HEK293 (cell line): ENCODE results near the gene TBC1D24.

ENCODE experiments used
- CTCF ChIA-PET: fragments of 350-600 bp; formaldehyde crosslinking; extraction: SDS; loops from one replicate; lab custom pipeline; 2021; ENCODE audit warnings: antibody characterized with exemption; lab: Yijun Ruan, JAX
- POLR2A ChIA-PET: fragments of 300-600 bp; formaldehyde crosslinking; extraction: SDS; loops from one replicate; lab custom pipeline; 2020; ENCODE audit warnings: antibody characterized with exemption, inconsistent platforms; lab: Yijun Ruan, JAX
- H3K27ac ChIP-seq: fragments of 200-500 bp; sonication (Bioruptor generic); 2 replicates; pipeline ENCODE4 v1.5.1; 2014; ENCODE audit warnings: low read depth, low read length, control low read depth, inconsistent platforms; ENCODE audit errors: extremely low read depth
- H3K36me3 ChIP-seq, 2 experiments: fragments of 200-500 bp in 1 of 2; sonication (Bioruptor generic) in 1 of 2; 1 replicate in 1 of 2; 2 replicates in 1 of 2; pipeline ENCODE4 v1.5.1; 2014 to 2017; ENCODE audit warnings: inconsistent platforms in 2 of 2, low read length in 2 of 2; ENCODE audit not compliant: control insufficient read depth in 2 of 2, insufficient read depth in 1 of 2
- H3K4me1 ChIP-seq: fragments of 200-500 bp; sonication (Bioruptor generic); 2 replicates; pipeline ENCODE4 v1.5.1; 2014; ENCODE audit warnings: mild to moderate bottlenecking, low read length, inconsistent platforms; ENCODE audit not compliant: control insufficient read depth, insufficient read depth
- H3K4me3 ChIP-seq: 2 replicates; pipeline ENCODE4 v1.5.1; 2011; ENCODE audit warnings: low read depth, mild to moderate bottlenecking, control low read depth, low read length, moderate library complexity
- H3K9me3 ChIP-seq: fragments of 200-500 bp; sonication (Bioruptor generic); 2 replicates; pipeline ENCODE4 v1.5.1; 2014; ENCODE audit warnings: low read depth, low read length, inconsistent platforms; ENCODE audit not compliant: control insufficient read depth, insufficient read depth
- EGR2 ChIP-seq: fragments of 450-650 bp; formaldehyde crosslinking; IDR thresholded peaks from 2 replicates; pipeline ENCODE4 v1.5.1; 2016; ENCODE audit warnings: low read depth, missing biosample characterization, missing genetic modification characterization
- GLI4 ChIP-seq: fragments of 450-650 bp; formaldehyde crosslinking; IDR thresholded peaks from 2 replicates; pipeline ENCODE4 v1.5.1; 2016; ENCODE audit warnings: missing biosample characterization, missing genetic modification characterization
- GLIS1 ChIP-seq: fragments of 450-650 bp; formaldehyde crosslinking; IDR thresholded peaks from 2 replicates; pipeline ENCODE4 v1.5.1; 2016; ENCODE audit warnings: missing biosample characterization, missing genetic modification characterization
- YY2 ChIP-seq: fragments of 450-650 bp; formaldehyde crosslinking; IDR thresholded peaks from 2 replicates; pipeline ENCODE4 v1.5.1; 2016; ENCODE audit warnings: missing biosample characterization, missing genetic modification characterization
- ZNF302 ChIP-seq: fragments of 450-650 bp; formaldehyde crosslinking; IDR thresholded peaks from 2 replicates; pipeline ENCODE4 v1.5.1; 2016; ENCODE audit warnings: missing biosample characterization, missing genetic modification characterization, low read depth
- ZNF350 ChIP-seq: fragments of 450-650 bp; formaldehyde crosslinking; IDR thresholded peaks from 2 replicates; pipeline ENCODE4 v1.5.0; 2017; ENCODE audit warnings: missing biosample characterization, mild to moderate bottlenecking, missing genetic modification characterization
- ZNF354C ChIP-seq: fragments of 450-650 bp; formaldehyde crosslinking; IDR thresholded peaks from 2 replicates; pipeline ENCODE4 v1.5.1; 2016; ENCODE audit warnings: missing biosample characterization, missing genetic modification characterization, low read depth, borderline replicate concordance
- ZNF423 ChIP-seq: fragments of 450-650 bp; formaldehyde crosslinking; IDR thresholded peaks from 2 replicates; pipeline ENCODE4 v1.5.1; 2016; ENCODE audit warnings: missing biosample characterization, missing genetic modification characterization
- ZNF48 ChIP-seq: fragments of 450-650 bp; formaldehyde crosslinking; IDR thresholded peaks from 2 replicates; pipeline ENCODE4 v1.5.1; 2016; ENCODE audit warnings: missing biosample characterization, missing genetic modification characterization
- ZNF521 ChIP-seq: fragments of 450-650 bp; formaldehyde crosslinking; IDR thresholded peaks from 2 replicates; pipeline ENCODE4 v1.5.1; 2017; ENCODE audit warnings: missing biosample characterization, mild to moderate bottlenecking, missing genetic modification characterization
- ZNF530 ChIP-seq: fragments of 450-650 bp; formaldehyde crosslinking; IDR thresholded peaks from 2 replicates; pipeline ENCODE4 v1.5.1; 2016; ENCODE audit warnings: low read depth, missing biosample characterization, missing genetic modification characterization
- ZNF624 ChIP-seq: fragments of 450-650 bp; formaldehyde crosslinking; IDR thresholded peaks from 2 replicates; pipeline ENCODE4 v1.5.1; 2017; ENCODE audit warnings: missing biosample characterization, missing genetic modification characterization
- ZNF837 ChIP-seq: fragments of 450-650 bp; formaldehyde crosslinking; IDR thresholded peaks from 2 replicates; pipeline ENCODE4 v1.5.1; 2016; ENCODE audit warnings: missing biosample characterization, missing genetic modification characterization
- TF ChIP-seq, protein P1 (sequence below): fragments of 450-650 bp; formaldehyde crosslinking; IDR thresholded peaks from 2 replicates; pipeline ENCODE4 v1.5.1; 2016; ENCODE audit warnings: missing biosample characterization, missing genetic modification characterization
- TF ChIP-seq, protein P2 (sequence below): fragments of 450-650 bp; formaldehyde crosslinking; IDR thresholded peaks from 2 replicates; pipeline ENCODE4 v1.5.1; 2017; ENCODE audit warnings: missing biosample characterization, missing genetic modification characterization
- TF ChIP-seq, protein P3 (sequence below): fragments of 450-650 bp; formaldehyde crosslinking; IDR thresholded peaks from 2 replicates; pipeline ENCODE4 v1.5.1; 2016; ENCODE audit warnings: missing biosample characterization, missing genetic modification characterization
- TF ChIP-seq, protein P4 (sequence below): fragments of 450-650 bp; formaldehyde crosslinking; optimal IDR thresholded peaks from 2 replicates; pipeline ENCODE3; 2016; ENCODE audit warnings: missing biosample characterization, mild to moderate bottlenecking, missing genetic modification characterization
- TF ChIP-seq, protein P5 (sequence below): fragments of 450-650 bp; formaldehyde crosslinking; IDR thresholded peaks from 2 replicates; pipeline ENCODE4 v1.5.1; 2016; ENCODE audit warnings: missing biosample characterization, missing genetic modification characterization

Gene TBC1D24

DNA sequence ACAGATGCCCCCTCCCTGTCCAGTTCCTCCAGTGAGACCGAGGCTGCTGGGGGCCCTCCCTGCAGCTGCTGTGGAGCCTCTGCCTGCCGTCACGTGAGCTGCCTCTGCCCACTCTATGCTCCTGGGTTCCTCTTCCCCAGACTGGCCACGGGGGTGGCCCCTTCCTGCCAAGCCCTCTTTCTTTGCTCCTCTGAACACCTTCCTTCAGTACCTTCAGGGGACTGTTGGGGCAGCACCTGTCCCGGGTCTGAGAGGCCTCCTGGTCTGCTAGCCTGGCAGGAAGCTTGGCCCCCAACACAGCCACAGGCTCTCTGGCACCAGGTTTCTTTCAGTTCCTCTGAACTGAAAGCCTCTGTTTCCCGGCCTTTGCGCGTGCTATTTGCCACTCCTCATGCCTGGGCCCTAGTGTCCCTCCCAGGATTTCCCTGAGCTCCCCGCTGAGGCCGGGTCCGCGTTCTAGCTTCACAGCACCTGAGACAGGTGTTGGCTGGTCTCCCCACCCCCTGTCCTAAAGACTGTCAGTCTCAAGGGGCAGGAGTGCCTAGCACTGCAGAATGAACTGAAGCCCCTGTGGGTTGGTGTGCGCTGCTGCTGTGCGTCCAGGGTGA is 32.2 kb downstream of the TBC1D24 start:
- ChIA-PET POLR2A (interaction anchor here (0.6 to 1.0 kb wide), 2 partner anchors 48 to 495 kb away, joined by 3 to 6 read pairs; partner anchors contain the start of gene TEDC2), CTCF (no interaction called here)
- Histone ChIP-seq H3K9me3 (no peaks in the 10 kb centered on the region), H3K36me3 (no peaks in the 10 kb centered on the region; a peak in 1 of 3 replicates), H3K4me3 (no peak overlapping the region), H3K27ac (no peak overlapping the region), H3K4me1 (peaks cover 2% of the 10 kb centered on the region; the same call in 1 of the 2 replicates)
- TF ChIP-seq ZNF48 (tag by site-specific recombination) (no peak), EGR2 (tag by site-specific recombination) (peak; percentile 30; the same call in 1 of the 2 replicates), ZNF624 (no peak), GLI4 (tag by site-specific recombination) (no peak), ZNF521 (tag by site-specific recombination) (no peak), GLIS1 (tag by site-specific recombination) (peak; percentile 72), ZNF530 (no peak), ZNF423 (no peak), ZNF350 (tag by site-specific recombination) (no peak), YY2 (tag by site-specific recombination) (no peak), ZNF354C (tag by site-specific recombination) (no peak)
- TF ChIP-seq, protein P1, sequence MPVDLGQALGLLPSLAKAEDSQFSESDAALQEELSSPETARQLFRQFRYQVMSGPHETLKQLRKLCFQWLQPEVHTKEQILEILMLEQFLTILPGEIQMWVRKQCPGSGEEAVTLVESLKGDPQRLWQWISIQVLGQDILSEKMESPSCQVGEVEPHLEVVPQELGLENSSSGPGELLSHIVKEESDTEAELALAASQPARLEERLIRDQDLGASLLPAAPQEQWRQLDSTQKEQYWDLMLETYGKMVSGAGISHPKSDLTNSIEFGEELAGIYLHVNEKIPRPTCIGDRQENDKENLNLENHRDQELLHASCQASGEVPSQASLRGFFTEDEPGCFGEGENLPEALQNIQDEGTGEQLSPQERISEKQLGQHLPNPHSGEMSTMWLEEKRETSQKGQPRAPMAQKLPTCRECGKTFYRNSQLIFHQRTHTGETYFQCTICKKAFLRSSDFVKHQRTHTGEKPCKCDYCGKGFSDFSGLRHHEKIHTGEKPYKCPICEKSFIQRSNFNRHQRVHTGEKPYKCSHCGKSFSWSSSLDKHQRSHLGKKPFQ (tag by site-specific recombination): no peak
- TF ChIP-seq, protein P2, sequence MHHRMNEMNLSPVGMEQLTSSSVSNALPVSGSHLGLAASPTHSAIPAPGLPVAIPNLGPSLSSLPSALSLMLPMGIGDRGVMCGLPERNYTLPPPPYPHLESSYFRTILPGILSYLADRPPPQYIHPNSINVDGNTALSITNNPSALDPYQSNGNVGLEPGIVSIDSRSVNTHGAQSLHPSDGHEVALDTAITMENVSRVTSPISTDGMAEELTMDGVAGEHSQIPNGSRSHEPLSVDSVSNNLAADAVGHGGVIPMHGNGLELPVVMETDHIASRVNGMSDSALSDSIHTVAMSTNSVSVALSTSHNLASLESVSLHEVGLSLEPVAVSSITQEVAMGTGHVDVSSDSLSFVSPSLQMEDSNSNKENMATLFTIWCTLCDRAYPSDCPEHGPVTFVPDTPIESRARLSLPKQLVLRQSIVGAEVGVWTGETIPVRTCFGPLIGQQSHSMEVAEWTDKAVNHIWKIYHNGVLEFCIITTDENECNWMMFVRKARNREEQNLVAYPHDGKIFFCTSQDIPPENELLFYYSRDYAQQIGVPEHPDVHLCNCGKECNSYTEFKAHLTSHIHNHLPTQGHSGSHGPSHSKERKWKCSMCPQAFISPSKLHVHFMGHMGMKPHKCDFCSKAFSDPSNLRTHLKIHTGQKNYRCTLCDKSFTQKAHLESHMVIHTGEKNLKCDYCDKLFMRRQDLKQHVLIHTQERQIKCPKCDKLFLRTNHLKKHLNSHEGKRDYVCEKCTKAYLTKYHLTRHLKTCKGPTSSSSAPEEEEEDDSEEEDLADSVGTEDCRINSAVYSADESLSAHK (tag by site-specific recombination): no peak
- TF ChIP-seq, protein P3, sequence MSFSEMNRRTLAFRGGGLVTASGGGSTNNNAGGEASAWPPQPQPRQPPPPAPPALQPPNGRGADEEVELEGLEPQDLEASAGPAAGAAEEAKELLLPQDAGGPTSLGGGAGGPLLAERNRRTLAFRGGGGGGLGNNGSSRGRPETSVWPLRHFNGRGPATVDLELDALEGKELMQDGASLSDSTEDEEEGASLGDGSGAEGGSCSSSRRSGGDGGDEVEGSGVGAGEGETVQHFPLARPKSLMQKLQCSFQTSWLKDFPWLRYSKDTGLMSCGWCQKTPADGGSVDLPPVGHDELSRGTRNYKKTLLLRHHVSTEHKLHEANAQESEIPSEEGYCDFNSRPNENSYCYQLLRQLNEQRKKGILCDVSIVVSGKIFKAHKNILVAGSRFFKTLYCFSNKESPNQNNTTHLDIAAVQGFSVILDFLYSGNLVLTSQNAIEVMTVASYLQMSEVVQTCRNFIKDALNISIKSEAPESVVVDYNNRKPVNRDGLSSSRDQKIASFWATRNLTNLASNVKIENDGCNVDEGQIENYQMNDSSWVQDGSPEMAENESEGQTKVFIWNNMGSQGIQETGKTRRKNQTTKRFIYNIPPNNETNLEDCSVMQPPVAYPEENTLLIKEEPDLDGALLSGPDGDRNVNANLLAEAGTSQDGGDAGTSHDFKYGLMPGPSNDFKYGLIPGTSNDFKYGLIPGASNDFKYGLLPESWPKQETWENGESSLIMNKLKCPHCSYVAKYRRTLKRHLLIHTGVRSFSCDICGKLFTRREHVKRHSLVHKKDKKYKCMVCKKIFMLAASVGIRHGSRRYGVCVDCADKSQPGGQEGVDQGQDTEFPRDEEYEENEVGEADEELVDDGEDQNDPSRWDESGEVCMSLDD (tag by site-specific recombination): no peak
- TF ChIP-seq, protein P4, sequence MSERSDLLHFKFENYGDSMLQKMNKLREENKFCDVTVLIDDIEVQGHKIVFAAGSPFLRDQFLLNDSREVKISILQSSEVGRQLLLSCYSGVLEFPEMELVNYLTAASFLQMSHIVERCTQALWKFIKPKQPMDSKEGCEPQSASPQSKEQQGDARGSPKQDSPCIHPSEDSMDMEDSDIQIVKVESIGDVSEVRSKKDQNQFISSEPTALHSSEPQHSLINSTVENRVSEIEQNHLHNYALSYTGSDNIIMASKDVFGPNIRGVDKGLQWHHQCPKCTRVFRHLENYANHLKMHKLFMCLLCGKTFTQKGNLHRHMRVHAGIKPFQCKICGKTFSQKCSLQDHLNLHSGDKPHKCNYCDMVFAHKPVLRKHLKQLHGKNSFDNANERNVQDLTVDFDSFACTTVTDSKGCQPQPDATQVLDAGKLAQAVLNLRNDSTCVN: no peak

DNA sequence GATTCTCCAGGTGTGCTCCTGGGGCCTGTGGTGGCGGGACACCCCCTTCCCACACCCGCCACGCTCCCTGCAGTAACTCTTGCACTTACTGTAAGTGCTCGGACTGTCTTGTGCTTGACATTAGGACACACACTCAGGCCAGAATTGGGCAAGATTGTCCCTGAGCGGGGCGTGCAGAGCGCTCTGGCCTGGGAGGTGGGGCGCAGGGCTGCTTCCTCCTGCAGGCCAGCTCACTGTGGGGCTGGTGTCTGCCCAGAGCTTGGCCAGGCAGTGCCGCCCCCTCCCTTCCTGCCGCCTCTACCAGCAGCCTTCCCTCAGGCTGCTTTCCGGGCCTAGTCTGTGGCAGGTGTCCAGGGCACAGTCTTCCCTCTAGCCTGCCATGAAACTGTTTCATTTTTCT is 32.7 kb downstream of the TBC1D24 start:
- Histone ChIP-seq H3K9me3 (no peaks in the 10 kb centered on the region), H3K27ac (no peak overlapping the region), H3K4me1 (peaks cover 2% of the 10 kb centered on the region; the same call in 1 of the 2 replicates), H3K36me3 (no peaks in the 10 kb centered on the region; a peak in 1 of 3 replicates), H3K4me3 (no peak overlapping the region)
- ChIA-PET POLR2A (interaction anchor here (0.6 kb wide), 1 partner anchor 496 kb away, joined by 6 read pairs; no protein-coding TSS in a partner anchor), CTCF (no interaction called here)
- no peak for TF ChIP-seq ZNF302 (tag by site-specific recombination)
- TF ChIP-seq, protein P5, sequence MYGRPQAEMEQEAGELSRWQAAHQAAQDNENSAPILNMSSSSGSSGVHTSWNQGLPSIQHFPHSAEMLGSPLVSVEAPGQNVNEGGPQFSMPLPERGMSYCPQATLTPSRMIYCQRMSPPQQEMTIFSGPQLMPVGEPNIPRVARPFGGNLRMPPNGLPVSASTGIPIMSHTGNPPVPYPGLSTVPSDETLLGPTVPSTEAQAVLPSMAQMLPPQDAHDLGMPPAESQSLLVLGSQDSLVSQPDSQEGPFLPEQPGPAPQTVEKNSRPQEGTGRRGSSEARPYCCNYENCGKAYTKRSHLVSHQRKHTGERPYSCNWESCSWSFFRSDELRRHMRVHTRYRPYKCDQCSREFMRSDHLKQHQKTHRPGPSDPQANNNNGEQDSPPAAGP (tag by site-specific recombination): no peak
- no peak for TF ChIP-seq ZNF837 (tag by site-specific recombination)
